GM21515 (cell line): Measurements from ENCODE around the gene PSD4.

Experiments
- ATAC-seq: cut with Tn5 transposase; IDR thresholded peaks from one replicate; pipeline ENCODE4 v1.9.1; 2021; ENCODE audit not compliant: unreplicated experiment

The PSD4 gene

GRCh38 chr2:113203217-113203530 is 29.4 kb downstream of the PSD4 start:
- ATAC-seq, result no peak

GRCh38 chr2:113203901-113204519 is 30.2 kb downstream of the PSD4 start:
- peak; percentile 74 for ATAC-seq

GRCh38 chr2:113206251-113206650 is 32.5 kb downstream of the PSD4 start:
- ATAC-seq, result no peak

- ATAC-seq, result no peak
Observed at GRCh38 chr2:113207021-113207420, 33.2 kb downstream of the PSD4 start.

GRCh38 chr2:113208396-113208795 is 34.6 kb downstream of the PSD4 start:
- no peak for ATAC-seq

- ATAC-seq, result no peak
Observed at GRCh38 chr2:113209011-113209645, 35.4 kb downstream of the PSD4 start.

GRCh38 chr2:113209646-113210171 is 35.9 kb downstream of the PSD4 start:
- ATAC-seq, result no peak

- ATAC-seq, result no peak
Observed at GRCh38 chr2:113211226-113212105, 37.7 kb downstream of the PSD4 start.

GRCh38 chr2:113212245-113213060 is 38.7 kb downstream of the PSD4 start:
- no peak for ATAC-seq

- no peak for ATAC-seq
Observed at GRCh38 chr2:113213061-113213930, 39.5 kb downstream of the PSD4 start.

- ATAC-seq, result no peak
Observed at GRCh38 chr2:113214141-113214540, 40.4 kb downstream of the PSD4 start.

GRCh38 chr2:113215056-113215455 is 41.3 kb downstream of the PSD4 start:
- ATAC-seq, result no peak

- no peak for ATAC-seq
Observed at GRCh38 chr2:113216321-113216720, 42.5 kb downstream of the PSD4 start.

- no peak for ATAC-seq
Observed at GRCh38 chr2:113216891-113217454, 43.2 kb downstream of the PSD4 start.

GRCh38 chr2:113217455-113218282 is 43.9 kb downstream of the PSD4 start:
- no peak for ATAC-seq

GRCh38 chr2:113218283-113219091 is 44.7 kb downstream of the PSD4 start:
- ATAC-seq, result no peak

GRCh38 chr2:113219092-113219441 is 45.3 kb downstream of the PSD4 start:
- ATAC-seq, result no peak

GRCh38 chr2:113219525-113219888 is 45.7 kb downstream of the PSD4 start:
- no peak for ATAC-seq
